ENCODE results near the gene BCAT1. TPM values are rescaled to one million over a fixed set of nuclear protein-coding genes. Genes with fewer than 3 reads are reported as not detected.

Gene BCAT1
- total RNA-seq, 1 experiment from 2014 or later, result 5.8 TPM

DNA sequence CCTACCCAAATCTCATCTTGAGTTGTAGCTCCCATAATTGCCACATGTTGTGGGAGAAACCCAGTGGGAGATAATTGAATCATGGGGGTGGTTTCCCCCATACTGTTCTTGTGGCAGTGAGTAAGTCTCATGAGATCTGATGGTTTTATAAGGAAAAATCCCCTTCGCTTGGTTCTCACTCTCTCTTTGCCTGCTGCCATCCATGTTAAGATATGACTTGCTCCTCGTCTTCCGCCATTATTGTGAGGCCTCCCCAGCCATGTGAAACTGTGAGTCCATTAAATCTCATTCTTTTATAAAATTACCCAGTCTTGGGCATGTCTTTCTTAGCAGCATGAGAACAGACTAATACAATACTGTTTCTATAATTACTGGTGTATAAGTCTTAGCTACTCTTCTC, 6.5 kb upstream of the BCAT1 start:
- H3K27me3 ChIP-seq (ENCODE audit: control insufficient read depth, insufficient read depth, low read length), result peaks cover 3% of the 10 kb centered on the region; the same call in 1 of the 2 replicates
- no TSS peak for BruUV-seq (replicated peaks)
- no peaks in the 10 kb centered on the region for H3K4me1 ChIP-seq (ENCODE audit: control insufficient read depth, insufficient read depth, low read length)
- H3K9me3 ChIP-seq (ENCODE audit: control insufficient read depth, insufficient read depth, low read depth, low read length), result no peaks in the 10 kb centered on the region
- no peaks in the 10 kb centered on the region for H3K36me3 ChIP-seq (ENCODE audit: control insufficient read depth, insufficient read depth, low read length)
- DNase-seq (ENCODE audit: low read depth, low spot score), result no peak
- no peak overlapping the region for H3K4me3 ChIP-seq (ENCODE audit: low read depth in 2 of 2, low read length in 2 of 2)
- no peak for ATAC-seq
- POLR2A ChIA-PET, result no interaction called here
- CTCF ChIA-PET, result no interaction called here
- in situ Hi-C loops (cut with HindIII; ENCODE audit: low pct_unique_long_range_greater_than_20kb, low sequenced_read_pairs) (no loop called here), intact Hi-C loops (cut with micrococcal nuclease; ENCODE audit: unreplicated experiment) (no loop called here)
- H3K27ac ChIP-seq (ENCODE audit: low read length), result no peak overlapping the region
- no peak for TF ChIP-seq POLR2AphosphoS5 (IDR thresholded peaks at IDR 0.05; ENCODE audit: low read depth, low read length)

DNA sequence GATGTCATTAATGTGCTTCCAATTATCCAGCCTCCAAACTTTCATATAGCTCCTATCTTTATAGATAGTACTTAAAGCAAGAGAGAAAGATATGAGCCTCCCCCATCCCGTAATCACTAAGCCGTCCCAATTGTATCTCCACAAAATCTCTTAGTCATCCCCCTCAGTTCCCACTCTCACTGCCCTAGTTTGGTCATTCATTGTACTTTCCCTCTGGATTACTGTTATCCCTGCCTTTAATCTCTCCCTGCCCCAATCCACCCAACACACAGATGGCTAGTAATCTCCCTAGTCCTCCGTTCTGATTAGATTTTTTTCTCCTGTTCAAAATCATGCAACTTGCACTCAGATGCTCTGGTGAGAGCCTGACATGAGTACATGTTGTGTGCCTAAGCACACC, 5.4 kb upstream of the BCAT1 start:
- no peak overlapping the region for H3K4me3 ChIP-seq (ENCODE audit: low read depth in 2 of 2, low read length in 2 of 2)
- no peaks in the 10 kb centered on the region for H3K36me3 ChIP-seq (ENCODE audit: control insufficient read depth, insufficient read depth, low read length)
- H3K27me3 ChIP-seq (ENCODE audit: control insufficient read depth, insufficient read depth, low read length), result peaks cover 10% of the 10 kb centered on the region
- H3K4me1 ChIP-seq (ENCODE audit: control insufficient read depth, insufficient read depth, low read length), result no peaks in the 10 kb centered on the region
- no peak for DNase-seq (ENCODE audit: low read depth, low spot score)
- no TSS peak for BruUV-seq (replicated peaks)
- POLR2A ChIA-PET, result no interaction called here
- CTCF ChIA-PET, result no interaction called here
- no peak for ATAC-seq
- intact Hi-C loops (cut with micrococcal nuclease; ENCODE audit: unreplicated experiment) (no loop called here), in situ Hi-C loops (cut with HindIII; ENCODE audit: low pct_unique_long_range_greater_than_20kb, low sequenced_read_pairs) (no loop called here)
- H3K9me3 ChIP-seq (ENCODE audit: control insufficient read depth, insufficient read depth, low read depth, low read length), result no peaks in the 10 kb centered on the region
- no peak for TF ChIP-seq TCF7L2 (IDR thresholded peaks at IDR 0.05; ENCODE audit: low read depth, low read length)
- TF ChIP-seq POLR2AphosphoS5 (IDR thresholded peaks at IDR 0.05; ENCODE audit: low read depth, low read length), result no peak
- TF ChIP-seq, protein P1, sequence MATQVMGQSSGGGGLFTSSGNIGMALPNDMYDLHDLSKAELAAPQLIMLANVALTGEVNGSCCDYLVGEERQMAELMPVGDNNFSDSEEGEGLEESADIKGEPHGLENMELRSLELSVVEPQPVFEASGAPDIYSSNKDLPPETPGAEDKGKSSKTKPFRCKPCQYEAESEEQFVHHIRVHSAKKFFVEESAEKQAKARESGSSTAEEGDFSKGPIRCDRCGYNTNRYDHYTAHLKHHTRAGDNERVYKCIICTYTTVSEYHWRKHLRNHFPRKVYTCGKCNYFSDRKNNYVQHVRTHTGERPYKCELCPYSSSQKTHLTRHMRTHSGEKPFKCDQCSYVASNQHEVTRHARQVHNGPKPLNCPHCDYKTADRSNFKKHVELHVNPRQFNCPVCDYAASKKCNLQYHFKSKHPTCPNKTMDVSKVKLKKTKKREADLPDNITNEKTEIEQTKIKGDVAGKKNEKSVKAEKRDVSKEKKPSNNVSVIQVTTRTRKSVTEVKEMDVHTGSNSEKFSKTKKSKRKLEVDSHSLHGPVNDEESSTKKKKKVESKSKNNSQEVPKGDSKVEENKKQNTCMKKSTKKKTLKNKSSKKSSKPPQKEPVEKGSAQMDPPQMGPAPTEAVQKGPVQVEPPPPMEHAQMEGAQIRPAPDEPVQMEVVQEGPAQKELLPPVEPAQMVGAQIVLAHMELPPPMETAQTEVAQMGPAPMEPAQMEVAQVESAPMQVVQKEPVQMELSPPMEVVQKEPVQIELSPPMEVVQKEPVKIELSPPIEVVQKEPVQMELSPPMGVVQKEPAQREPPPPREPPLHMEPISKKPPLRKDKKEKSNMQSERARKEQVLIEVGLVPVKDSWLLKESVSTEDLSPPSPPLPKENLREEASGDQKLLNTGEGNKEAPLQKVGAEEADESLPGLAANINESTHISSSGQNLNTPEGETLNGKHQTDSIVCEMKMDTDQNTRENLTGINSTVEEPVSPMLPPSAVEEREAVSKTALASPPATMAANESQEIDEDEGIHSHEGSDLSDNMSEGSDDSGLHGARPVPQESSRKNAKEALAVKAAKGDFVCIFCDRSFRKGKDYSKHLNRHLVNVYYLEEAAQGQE (IDR thresholded peaks at IDR 0.05; ENCODE audit: insufficient read depth in 1 of 2, low read depth in 2 of 2, low read length in 1 of 2), result no peak
- TF ChIP-seq, protein P2, sequence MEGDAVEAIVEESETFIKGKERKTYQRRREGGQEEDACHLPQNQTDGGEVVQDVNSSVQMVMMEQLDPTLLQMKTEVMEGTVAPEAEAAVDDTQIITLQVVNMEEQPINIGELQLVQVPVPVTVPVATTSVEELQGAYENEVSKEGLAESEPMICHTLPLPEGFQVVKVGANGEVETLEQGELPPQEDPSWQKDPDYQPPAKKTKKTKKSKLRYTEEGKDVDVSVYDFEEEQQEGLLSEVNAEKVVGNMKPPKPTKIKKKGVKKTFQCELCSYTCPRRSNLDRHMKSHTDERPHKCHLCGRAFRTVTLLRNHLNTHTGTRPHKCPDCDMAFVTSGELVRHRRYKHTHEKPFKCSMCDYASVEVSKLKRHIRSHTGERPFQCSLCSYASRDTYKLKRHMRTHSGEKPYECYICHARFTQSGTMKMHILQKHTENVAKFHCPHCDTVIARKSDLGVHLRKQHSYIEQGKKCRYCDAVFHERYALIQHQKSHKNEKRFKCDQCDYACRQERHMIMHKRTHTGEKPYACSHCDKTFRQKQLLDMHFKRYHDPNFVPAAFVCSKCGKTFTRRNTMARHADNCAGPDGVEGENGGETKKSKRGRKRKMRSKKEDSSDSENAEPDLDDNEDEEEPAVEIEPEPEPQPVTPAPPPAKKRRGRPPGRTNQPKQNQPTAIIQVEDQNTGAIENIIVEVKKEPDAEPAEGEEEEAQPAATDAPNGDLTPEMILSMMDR (IDR thresholded peaks at IDR 0.05), result no peak
- TF ChIP-seq SIN3A (IDR thresholded peaks at IDR 0.05; ENCODE audit: borderline replicate concordance, insufficient read depth, low read depth, low read length), result no peak
- no peak overlapping the region for H3K27ac ChIP-seq (ENCODE audit: low read length)

DNA sequence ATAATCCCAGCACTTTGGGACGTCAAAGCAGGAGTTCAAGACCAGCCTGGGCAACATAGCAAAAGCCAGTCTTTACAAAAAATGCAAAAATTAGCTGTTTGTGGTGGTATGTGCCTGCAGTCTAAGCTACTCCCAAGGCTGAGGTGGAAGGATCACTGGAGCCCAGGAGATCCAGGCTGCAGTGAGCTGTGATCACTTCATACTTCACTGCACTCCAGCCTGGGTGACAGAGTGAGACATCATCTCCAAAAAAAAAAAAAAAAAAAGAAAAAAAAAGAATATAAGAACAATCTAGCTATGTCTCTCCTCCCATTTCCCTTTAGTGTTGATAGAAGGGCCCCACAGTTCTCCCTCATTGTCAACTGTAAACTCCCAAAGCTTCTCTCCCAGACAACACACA, 3.5 kb upstream of the BCAT1 start:
- POLR2A ChIA-PET, result interaction anchor here (0.6 kb wide), 1 partner anchor 980 kb away, joined by 4 read pairs; no protein-coding TSS in a partner anchor
- CTCF ChIA-PET, result interaction anchor here (0.7 kb wide), 1 partner anchor 1581 kb away, joined by 6 read pairs; no protein-coding TSS in a partner anchor
- no TSS peak for BruUV-seq (replicated peaks)
- Histone ChIP-seq H3K27me3 (ENCODE audit: control insufficient read depth, insufficient read depth, low read length) (peaks cover 28% of the 10 kb centered on the region), H3K36me3 (ENCODE audit: control insufficient read depth, insufficient read depth, low read length) (no peaks in the 10 kb centered on the region), H3K9me3 (ENCODE audit: control insufficient read depth, insufficient read depth, low read depth, low read length) (no peaks in the 10 kb centered on the region), H3K4me1 (ENCODE audit: control insufficient read depth, insufficient read depth, low read length) (peaks cover 9% of the 10 kb centered on the region), H3K27ac (ENCODE audit: low read length) (no peak overlapping the region), H3K4me3 (ENCODE audit: low read depth in 2 of 2, low read length in 2 of 2) (no peak overlapping the region)
- ATAC-seq (no peak), DNase-seq (ENCODE audit: low read depth, low spot score) (no peak)
- intact Hi-C loops (cut with micrococcal nuclease; ENCODE audit: unreplicated experiment), result no loop called here
- TF ChIP-seq POLR2AphosphoS5 (IDR thresholded peaks at IDR 0.05; ENCODE audit: low read depth, low read length) (no peak), TCF7L2 (IDR thresholded peaks at IDR 0.05; ENCODE audit: low read depth, low read length) (no peak), SIN3A (IDR thresholded peaks at IDR 0.05; ENCODE audit: borderline replicate concordance, insufficient read depth, low read depth, low read length) (no peak)
- TF ChIP-seq, protein P2 (IDR thresholded peaks at IDR 0.05), result no peak
- in situ Hi-C loops (cut with HindIII; ENCODE audit: low pct_unique_long_range_greater_than_20kb, low sequenced_read_pairs), result no loop called here
